K562 (cell line): ENCODE results near the gene TLX3. TPM values are rescaled to one million over a fixed set of nuclear protein-coding genes. Genes with fewer than 3 reads are reported as not detected.

Experiments used
- ATAC-seq: fragments of 200-7000 bp; cut with Tn5 transposase; 3 replicates; pipeline ENCODE4 v1.9.1; 2020; ENCODE audit warnings: moderate library complexity
- BruUV-seq: library from RNA; stranded (reverse); fragments of 400-500 nt; replicated peaks from 2 replicates; lab custom pipeline; 2021; lab: Mats Ljungman, UMichigan
- CTCF ChIA-PET: fragments of 300-600 bp; formaldehyde crosslinking; extraction: SDS; loops from one replicate; lab custom pipeline; 2021; ENCODE audit warnings: low intra/inter-chr PET ratio; lab: Yijun Ruan, JAX
- POLR2A ChIA-PET: fragments of 300-600, 350-650 bp; sonication (Branson Sonifier 250); formaldehyde crosslinking; extraction: SDS; loops from one replicate; lab custom pipeline; 2021; ENCODE audit warnings: antibody characterized with exemption, inconsistent platforms; lab: Yijun Ruan, JAX
- DNase-seq, 4 experiments: peaks; one replicate each; pipeline versions ENCODE4 v3.0.0 to v3.0.0-alpha.2; 2011 to 2018; ENCODE audit warnings: low spot score in 3 of 4, mixed read lengths in 3 of 4; ENCODE audit errors: extremely low read depth in 1 of 4
- FAIRE-seq: peaks from 2 replicates; lab custom pipeline; 2011; peaks lifted over from hg19 to GRCh38; lab: Jason Lieb, UNC
- H2AFZ ChIP-seq: 2 replicates; pipeline ENCODE4 v1.6.0; 2011; ENCODE audit warnings: low read depth, low read length, control low read depth, inconsistent platforms
- H3K27ac ChIP-seq: fragments of 200-600 bp; 3 replicates; pipeline ENCODE4 v1.8.0; 2011; ENCODE audit warnings: low read depth, mild to moderate bottlenecking, control low read depth, inconsistent platforms, low read length, moderate library complexity, mixed read lengths; ENCODE audit errors: extremely low read depth
- H3K27me3 ChIP-seq, 2 experiments: fragments of 300-600 bp in 1 of 2; 2 replicates in 1 of 2; 3 replicates in 1 of 2; pipeline versions ENCODE4 v1.6.0 to v1.8.0; 2011; ENCODE audit warnings: inconsistent platforms in 2 of 2, low read length in 2 of 2, mild to moderate bottlenecking in 1 of 2, mixed read lengths in 1 of 2, moderate library complexity in 1 of 2; ENCODE audit not compliant: control insufficient read depth in 2 of 2, insufficient read depth in 2 of 2
- H3K36me3 ChIP-seq: fragments of 300-600 bp; 3 replicates; pipeline ENCODE4 v1.8.0; 2011; ENCODE audit warnings: mild to moderate bottlenecking, low read length, inconsistent platforms; ENCODE audit not compliant: control insufficient read depth, insufficient read depth
- H3K4me1 ChIP-seq, 2 experiments: fragments of 200-600 bp in 1 of 2; replicated peaks in 1 of 2; 2 replicates in 1 of 2; 3 replicates in 1 of 2; pipeline versions ENCODE4 v1.5.1 to v1.8.0; 2011; ENCODE audit warnings: inconsistent platforms in 2 of 2, low read length in 2 of 2, mild to moderate bottlenecking in 1 of 2, mixed read lengths in 1 of 2, moderate library complexity in 1 of 2; ENCODE audit not compliant: control insufficient read depth in 2 of 2, insufficient read depth in 2 of 2
- H3K4me2 ChIP-seq: 2 replicates; pipeline ENCODE4 v1.6.1; 2011; ENCODE audit warnings: low read length, control low read depth, inconsistent platforms, mixed read lengths; ENCODE audit not compliant: insufficient read depth
- H3K4me3 ChIP-seq: fragments of 200-600 bp; sonication (generic), shearing (Covaris generic); 2 replicates; pipeline ENCODE4 v1.5.1; 2016; ENCODE audit warnings: control low read depth, inconsistent platforms
- H3K79me2 ChIP-seq: fragments of 200-600 bp; 3 replicates; pipeline ENCODE4 v1.8.0; 2011; ENCODE audit warnings: low read length, inconsistent platforms; ENCODE audit not compliant: control insufficient read depth, insufficient read depth
- H3K9ac ChIP-seq, 2 experiments: 2 replicates each; pipeline versions ENCODE4 v1.6.0 to v1.6.1; 2011; ENCODE audit warnings: low read depth in 2 of 2, low read length in 2 of 2, control low read depth in 1 of 2, inconsistent platforms in 1 of 2, mild to moderate bottlenecking in 1 of 2, mixed read lengths in 1 of 2; ENCODE audit not compliant: insufficient read depth in 1 of 2
- H3K9me1 ChIP-seq: one replicate; pipeline ENCODE4 v1.6.0; 2011; ENCODE audit warnings: inconsistent platforms, mild to moderate bottlenecking, low read length, moderate library complexity; ENCODE audit not compliant: control insufficient read depth, insufficient read depth
- H3K9me3 ChIP-seq: replicated peaks from 2 replicates; pipeline ENCODE4 v1.5.1; 2011; ENCODE audit warnings: low read depth, low read length, inconsistent platforms; ENCODE audit not compliant: control insufficient read depth, insufficient read depth
- H4K20me1 ChIP-seq: replicated peaks from 2 replicates; pipeline ENCODE4 v1.6.1; 2011; ENCODE audit warnings: low read length, inconsistent platforms, mixed read lengths; ENCODE audit not compliant: control insufficient read depth, insufficient read depth
- E2F1 ChIP-seq: sonication (generic); formaldehyde crosslinking; IDR thresholded peaks from 2 replicates; pipeline ENCODE4 v1.8.1; 2023; ENCODE audit warnings: mild to moderate bottlenecking, missing genetic modification reagents, moderate library complexity
- FOS ChIP-seq: IDR thresholded peaks from 3 replicates; pipeline ENCODE4 v1.6.1; 2011; ENCODE audit not compliant: insufficient read length; ENCODE audit errors: extremely low read depth
- TAL1 ChIP-seq: fragments of 450-650 bp; IDR thresholded peaks from 2 replicates; pipeline ENCODE4 v1.6.1; 2016; ENCODE audit warnings: mild to moderate bottlenecking
- ZNF584 ChIP-seq: fragments of 200-800 bp; sonication (Bioruptor generic); IDR thresholded peaks from 2 replicates; pipeline ENCODE4 v1.6.1; 2016; ENCODE audit warnings: low read depth, mild to moderate bottlenecking, missing genetic modification characterization, missing compliant biosample characterization
- WGBS: fragments of 100-300 bp; shearing (Covaris generic); methylation state at CpG from one replicate; pipeline ENCODE4 v1.1.6; 2016; ENCODE audit warnings: low coverage, mixed read lengths; ENCODE audit not compliant: insufficient coverage; ENCODE audit errors: missing lambda C conversion rate; 5-methylcytosine and 5-hydroxymethylcytosine counted together
- in situ Hi-C: fragments of 300-500 bp; cut with MboI; formaldehyde crosslinking; loops from 4 replicates; pipeline ENCODE4 v1.15.0; 2018; ENCODE audit warnings: inconsistent platforms, mixed read lengths
- intact Hi-C: fragments of 100-400 bp; cut with micrococcal nuclease; formaldehyde crosslinking; loops from 2 replicates; pipeline ENCODE4 v1.14.2; 2022
- polyA plus RNA-seq, 8 experiments: library from polyadenylated mRNA; depleted of rRNA in 4 of 8; stranded (reverse) in 5 of 8; unstranded in 3 of 8; fragments of >200 nt; fragmentation: Nextera tagmentation in 2 of 8; fragmentation: Illumina TruSeq in 1 of 8; extraction: Ambion mirVana in 2 of 8; extraction: Trizol in 1 of 8; gene quantifications; 2 replicates each; pipeline versions ENCODE4 v1.2.1 to v1.2.3, GENCODE V29; 2011 to 2014; ENCODE audit warnings: inconsistent platforms in 1 of 8, missing spikeins in 1 of 8
- total RNA-seq, 7 experiments: library from RNA; depleted of rRNA in 6 of 7; stranded (reverse); fragments of >200 nt in 6 of 7; fragmentation: Illumina TruSeq in 2 of 7; extraction: Trizol in 2 of 7; gene quantifications; 2 replicates each; pipeline versions ENCODE4 v1.2.1 to v1.2.3, GENCODE V29; 2011 to 2021; ENCODE audit warnings: low replicate concordance in 1 of 7
- TF ChIP-seq, protein P1 (sequence below): sonication (generic); formaldehyde crosslinking; IDR thresholded peaks from 2 replicates; pipeline ENCODE4 v1.8.0; 2022; ENCODE audit warnings: mild to moderate bottlenecking, missing genetic modification reagents, borderline replicate concordance
- TF ChIP-seq, protein P2 (sequence below), 2 experiments: fragments of 450-650 bp; formaldehyde crosslinking in 1 of 2; IDR thresholded peaks; 2 replicates each; pipeline versions ENCODE4 v1.4.0 to v1.6.1; 2014 to 2020; ENCODE audit warnings: mild to moderate bottlenecking in 2 of 2, borderline replicate concordance in 1 of 2, low read depth in 1 of 2
- TF ChIP-seq, protein P3 (sequence below): conservative IDR thresholded peaks from 2 replicates; pipeline ENCODE4 v1.6.1; 2011; ENCODE audit warnings: low read depth, mild to moderate bottlenecking, low read length; ENCODE audit not compliant: control insufficient read depth

TLX3 gene
- total and polyA plus RNA-seq, 9 of the 15 experiments (the other 6 are each of a cell fraction or from before 2014, with no cell fraction given) = not detected

- no peak overlapping the region for H3K27ac ChIP-seq
- ATAC-seq = no peak; the same call in 1 of the 3 replicates
- CTCF ChIA-PET = no interaction called here
- TF ChIP-seq, protein P1, sequence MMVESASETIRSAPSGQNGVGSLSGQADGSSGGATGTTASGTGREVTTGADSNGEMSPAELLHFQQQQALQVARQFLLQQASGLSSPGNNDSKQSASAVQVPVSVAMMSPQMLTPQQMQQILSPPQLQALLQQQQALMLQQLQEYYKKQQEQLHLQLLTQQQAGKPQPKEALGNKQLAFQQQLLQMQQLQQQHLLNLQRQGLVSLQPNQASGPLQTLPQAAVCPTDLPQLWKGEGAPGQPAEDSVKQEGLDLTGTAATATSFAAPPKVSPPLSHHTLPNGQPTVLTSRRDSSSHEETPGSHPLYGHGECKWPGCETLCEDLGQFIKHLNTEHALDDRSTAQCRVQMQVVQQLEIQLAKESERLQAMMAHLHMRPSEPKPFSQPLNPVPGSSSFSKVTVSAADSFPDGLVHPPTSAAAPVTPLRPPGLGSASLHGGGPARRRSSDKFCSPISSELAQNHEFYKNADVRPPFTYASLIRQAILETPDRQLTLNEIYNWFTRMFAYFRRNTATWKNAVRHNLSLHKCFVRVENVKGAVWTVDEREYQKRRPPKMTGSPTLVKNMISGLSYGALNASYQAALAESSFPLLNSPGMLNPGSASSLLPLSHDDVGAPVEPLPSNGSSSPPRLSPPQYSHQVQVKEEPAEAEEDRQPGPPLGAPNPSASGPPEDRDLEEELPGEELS = no peak
- TF ChIP-seq FOS (no peak), ZNF584 (CRISPR knock-in tag) (no peak), TAL1 (no peak), E2F1 (CRISPR knock-in tag) (no peak)
- TF ChIP-seq, protein P2, sequence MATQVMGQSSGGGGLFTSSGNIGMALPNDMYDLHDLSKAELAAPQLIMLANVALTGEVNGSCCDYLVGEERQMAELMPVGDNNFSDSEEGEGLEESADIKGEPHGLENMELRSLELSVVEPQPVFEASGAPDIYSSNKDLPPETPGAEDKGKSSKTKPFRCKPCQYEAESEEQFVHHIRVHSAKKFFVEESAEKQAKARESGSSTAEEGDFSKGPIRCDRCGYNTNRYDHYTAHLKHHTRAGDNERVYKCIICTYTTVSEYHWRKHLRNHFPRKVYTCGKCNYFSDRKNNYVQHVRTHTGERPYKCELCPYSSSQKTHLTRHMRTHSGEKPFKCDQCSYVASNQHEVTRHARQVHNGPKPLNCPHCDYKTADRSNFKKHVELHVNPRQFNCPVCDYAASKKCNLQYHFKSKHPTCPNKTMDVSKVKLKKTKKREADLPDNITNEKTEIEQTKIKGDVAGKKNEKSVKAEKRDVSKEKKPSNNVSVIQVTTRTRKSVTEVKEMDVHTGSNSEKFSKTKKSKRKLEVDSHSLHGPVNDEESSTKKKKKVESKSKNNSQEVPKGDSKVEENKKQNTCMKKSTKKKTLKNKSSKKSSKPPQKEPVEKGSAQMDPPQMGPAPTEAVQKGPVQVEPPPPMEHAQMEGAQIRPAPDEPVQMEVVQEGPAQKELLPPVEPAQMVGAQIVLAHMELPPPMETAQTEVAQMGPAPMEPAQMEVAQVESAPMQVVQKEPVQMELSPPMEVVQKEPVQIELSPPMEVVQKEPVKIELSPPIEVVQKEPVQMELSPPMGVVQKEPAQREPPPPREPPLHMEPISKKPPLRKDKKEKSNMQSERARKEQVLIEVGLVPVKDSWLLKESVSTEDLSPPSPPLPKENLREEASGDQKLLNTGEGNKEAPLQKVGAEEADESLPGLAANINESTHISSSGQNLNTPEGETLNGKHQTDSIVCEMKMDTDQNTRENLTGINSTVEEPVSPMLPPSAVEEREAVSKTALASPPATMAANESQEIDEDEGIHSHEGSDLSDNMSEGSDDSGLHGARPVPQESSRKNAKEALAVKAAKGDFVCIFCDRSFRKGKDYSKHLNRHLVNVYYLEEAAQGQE (IDR thresholded peaks at IDR 0.05; ENCODE audit: borderline replicate concordance) = no peak
- TF ChIP-seq, protein P2 (CRISPR knock-in tag; IDR thresholded peaks at IDR 0.05; ENCODE audit: low read depth) = no peak
- TF ChIP-seq, protein P3, sequence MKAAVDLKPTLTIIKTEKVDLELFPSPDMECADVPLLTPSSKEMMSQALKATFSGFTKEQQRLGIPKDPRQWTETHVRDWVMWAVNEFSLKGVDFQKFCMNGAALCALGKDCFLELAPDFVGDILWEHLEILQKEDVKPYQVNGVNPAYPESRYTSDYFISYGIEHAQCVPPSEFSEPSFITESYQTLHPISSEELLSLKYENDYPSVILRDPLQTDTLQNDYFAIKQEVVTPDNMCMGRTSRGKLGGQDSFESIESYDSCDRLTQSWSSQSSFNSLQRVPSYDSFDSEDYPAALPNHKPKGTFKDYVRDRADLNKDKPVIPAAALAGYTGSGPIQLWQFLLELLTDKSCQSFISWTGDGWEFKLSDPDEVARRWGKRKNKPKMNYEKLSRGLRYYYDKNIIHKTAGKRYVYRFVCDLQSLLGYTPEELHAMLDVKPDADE = no peak
Measured at GRCh38 chr5:171300358-171300757, 8.7 kb upstream of the TLX3 start.

More at GRCh38 chr5:171300358-171300757, 8.7 kb upstream of the TLX3 start:
- 1% methylated on average over 7 of the region's 7 CpGs for WGBS
- Histone ChIP-seq H3K4me3 (no peak overlapping the region), H3K9ac (no peak overlapping the region), H3K27me3 (peaks cover 0 to 28% of the 10 kb centered on the region in 2 experiments; a peak in 3 of 5 replicates), H3K9me3 (no peaks in the 10 kb centered on the region), H3K4me1 (no peaks in the 10 kb centered on the region), H3K36me3 (no peaks in the 10 kb centered on the region), H3K4me2 (no peak overlapping the region), H3K79me2 (no peaks in the 10 kb centered on the region), H2AFZ (no peak overlapping the region), H4K20me1 (no peaks in the 10 kb centered on the region), H3K9me1 (no peaks in the 10 kb centered on the region)
- FAIRE-seq (no peak), DNase-seq (no peak)
- intact Hi-C loops (no loop called here), in situ Hi-C loops (no loop called here)
- no TSS peak for BruUV-seq
- POLR2A ChIA-PET = no interaction called here
